ENCODE data around the gene USP49. TPM values are rescaled to one million over a fixed set of nuclear protein-coding genes. Genes with fewer than 3 reads are reported as not detected.

USP49 gene
- total RNA-seq, 1 donor from 2014 or later, result 2.7 TPM

DNA sequence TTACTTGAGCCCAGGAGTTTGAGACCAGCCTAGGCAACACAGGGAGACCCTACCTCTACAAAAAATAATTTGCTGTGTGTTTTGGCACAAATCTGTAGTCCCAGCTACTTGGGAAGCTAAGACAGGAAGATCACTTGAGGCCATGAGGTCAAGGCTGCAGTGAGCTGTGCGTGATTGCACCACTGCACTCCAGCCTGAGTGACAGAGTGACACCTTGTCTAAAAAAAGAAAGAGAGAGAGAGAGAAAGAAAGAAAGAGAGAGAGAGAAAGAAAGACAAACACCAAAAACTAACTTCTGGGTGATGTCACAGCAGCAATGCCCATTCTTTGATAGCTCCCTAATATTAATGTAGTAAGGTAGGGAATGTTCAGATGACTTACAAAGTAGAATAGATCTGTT, 20.4 kb downstream of the USP49 start:
- DNase-seq (ENCODE audit: low read depth), result no peak
- no peak overlapping the region for H3K4me3 ChIP-seq (ENCODE audit: low read depth, low read length)
- TF ChIP-seq, protein P1, sequence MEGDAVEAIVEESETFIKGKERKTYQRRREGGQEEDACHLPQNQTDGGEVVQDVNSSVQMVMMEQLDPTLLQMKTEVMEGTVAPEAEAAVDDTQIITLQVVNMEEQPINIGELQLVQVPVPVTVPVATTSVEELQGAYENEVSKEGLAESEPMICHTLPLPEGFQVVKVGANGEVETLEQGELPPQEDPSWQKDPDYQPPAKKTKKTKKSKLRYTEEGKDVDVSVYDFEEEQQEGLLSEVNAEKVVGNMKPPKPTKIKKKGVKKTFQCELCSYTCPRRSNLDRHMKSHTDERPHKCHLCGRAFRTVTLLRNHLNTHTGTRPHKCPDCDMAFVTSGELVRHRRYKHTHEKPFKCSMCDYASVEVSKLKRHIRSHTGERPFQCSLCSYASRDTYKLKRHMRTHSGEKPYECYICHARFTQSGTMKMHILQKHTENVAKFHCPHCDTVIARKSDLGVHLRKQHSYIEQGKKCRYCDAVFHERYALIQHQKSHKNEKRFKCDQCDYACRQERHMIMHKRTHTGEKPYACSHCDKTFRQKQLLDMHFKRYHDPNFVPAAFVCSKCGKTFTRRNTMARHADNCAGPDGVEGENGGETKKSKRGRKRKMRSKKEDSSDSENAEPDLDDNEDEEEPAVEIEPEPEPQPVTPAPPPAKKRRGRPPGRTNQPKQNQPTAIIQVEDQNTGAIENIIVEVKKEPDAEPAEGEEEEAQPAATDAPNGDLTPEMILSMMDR (conservative IDR thresholded peaks at IDR 0.05; ENCODE audit: low read depth, low read length), result no peak

DNA sequence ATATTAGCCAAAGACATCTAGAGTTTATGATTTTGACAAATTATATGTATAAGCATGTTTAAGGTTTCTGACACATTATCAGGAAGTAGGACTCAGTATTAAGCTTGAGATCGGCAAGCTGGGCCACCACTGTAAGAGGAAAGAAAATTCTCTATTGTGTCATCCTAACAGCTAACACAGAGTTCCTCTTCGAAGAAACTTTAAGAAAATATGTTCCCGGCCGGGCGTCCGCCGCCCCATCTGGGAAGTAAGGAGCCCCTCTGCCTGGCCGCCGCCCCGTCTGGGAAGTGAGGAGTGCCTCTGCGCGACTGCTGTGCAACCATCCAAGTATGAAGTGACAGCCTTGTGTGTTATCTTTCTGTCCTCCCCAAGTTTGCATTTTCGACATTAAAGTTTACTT, 23.0 kb downstream of the USP49 start:
- H3K4me3 ChIP-seq (ENCODE audit: low read depth, low read length), result no peak overlapping the region
- no peak for DNase-seq (ENCODE audit: low read depth)
- TF ChIP-seq, protein P1 (conservative IDR thresholded peaks at IDR 0.05; ENCODE audit: low read depth, low read length), result no peak

DNA sequence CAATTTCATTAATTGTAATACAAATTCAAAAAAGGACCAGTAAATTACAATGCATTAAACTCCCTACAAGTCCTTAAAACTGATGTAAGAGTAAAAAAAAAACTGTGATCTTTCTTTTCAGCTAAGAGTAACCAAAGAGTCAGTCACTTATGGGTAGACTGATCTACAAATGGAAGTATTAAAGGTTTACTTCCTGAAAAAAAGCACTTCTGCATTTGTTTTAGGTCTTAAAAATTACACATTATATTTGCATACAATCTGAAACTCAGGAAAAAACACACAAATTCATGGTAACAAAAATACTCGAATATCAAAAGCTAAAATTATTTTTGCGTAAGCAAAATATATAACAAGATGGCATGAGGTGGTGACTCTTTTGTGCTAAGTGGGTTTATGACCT, 23.5 kb downstream of the USP49 start:
- H3K4me3 ChIP-seq (ENCODE audit: low read depth, low read length), result no peak overlapping the region
- DNase-seq (ENCODE audit: low read depth), result no peak
- TF ChIP-seq, protein P1 (conservative IDR thresholded peaks at IDR 0.05; ENCODE audit: low read depth, low read length), result no peak

DNA sequence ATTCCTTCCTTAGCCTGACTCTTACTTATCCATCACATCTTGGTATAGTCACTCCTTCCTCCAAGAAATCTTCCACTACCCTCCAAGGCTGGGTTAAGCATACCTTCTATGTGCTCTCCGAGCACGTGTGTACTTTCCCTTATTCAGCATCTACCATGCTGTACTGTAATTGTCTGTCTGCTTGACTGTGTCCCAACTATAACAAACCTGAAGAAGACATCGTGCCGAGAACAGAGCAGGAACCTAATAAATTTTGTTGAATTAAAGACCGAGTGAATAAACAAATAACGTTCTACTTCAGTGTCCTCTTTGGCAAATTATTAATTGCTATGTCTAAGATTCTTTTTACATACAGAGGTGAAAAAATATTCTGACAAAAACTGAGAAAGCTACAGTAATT, 35.8 kb downstream of the USP49 start:
- TF ChIP-seq, protein P1 (conservative IDR thresholded peaks at IDR 0.05; ENCODE audit: low read depth, low read length), result no peak
- no peak overlapping the region for H3K4me3 ChIP-seq (ENCODE audit: low read depth, low read length)
- DNase-seq (ENCODE audit: low read depth), result no peak

DNA sequence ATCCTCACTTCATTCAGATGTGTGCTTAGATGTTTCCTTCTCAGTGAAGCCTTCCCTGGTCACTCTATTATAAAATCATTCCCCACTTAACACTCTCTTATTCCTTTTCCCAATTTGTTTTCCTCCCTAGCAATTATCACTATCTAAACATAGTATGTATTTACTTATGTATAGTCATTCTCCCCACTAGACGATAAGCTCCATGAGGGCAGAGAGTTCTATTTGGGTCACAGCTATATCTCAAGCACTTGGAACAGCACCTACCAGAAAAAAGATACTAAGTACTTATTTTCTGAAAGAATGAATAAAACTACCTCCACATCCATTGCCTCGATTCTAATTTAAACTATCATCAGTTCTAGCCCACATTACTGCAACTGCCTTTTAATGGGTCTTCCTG, 36.5 kb downstream of the USP49 start:
- TF ChIP-seq, protein P1 (conservative IDR thresholded peaks at IDR 0.05; ENCODE audit: low read depth, low read length), result no peak
- H3K4me3 ChIP-seq (ENCODE audit: low read depth, low read length), result no peak overlapping the region

DNA sequence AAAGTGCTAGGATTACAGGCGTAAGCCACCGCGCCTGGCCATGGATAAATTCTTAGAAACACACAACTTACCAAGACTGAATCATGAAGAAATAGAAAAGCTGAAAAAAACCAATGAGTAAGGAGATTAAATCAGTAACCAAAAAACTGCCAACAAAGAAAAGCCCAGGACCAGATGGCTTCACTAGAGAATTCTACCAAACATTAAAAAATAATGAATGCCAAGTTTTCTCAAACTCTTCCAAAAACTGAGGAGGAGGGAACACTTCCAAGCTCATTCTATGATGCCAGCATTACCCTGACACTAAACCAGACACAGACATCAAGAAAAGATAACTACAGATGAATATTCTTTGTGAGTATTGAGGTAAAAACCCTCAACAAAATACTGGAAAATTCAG, 44.3 kb downstream of the USP49 start:
- H3K4me3 ChIP-seq (ENCODE audit: low read depth, low read length), result no peak overlapping the region
- no peak for DNase-seq (ENCODE audit: low read depth)
- TF ChIP-seq, protein P1 (conservative IDR thresholded peaks at IDR 0.05; ENCODE audit: low read depth, low read length), result no peak

More for the DNA sequence above, 36.5 kb downstream of the USP49 start:
- no peak for DNase-seq (ENCODE audit: low read depth)

DNA sequence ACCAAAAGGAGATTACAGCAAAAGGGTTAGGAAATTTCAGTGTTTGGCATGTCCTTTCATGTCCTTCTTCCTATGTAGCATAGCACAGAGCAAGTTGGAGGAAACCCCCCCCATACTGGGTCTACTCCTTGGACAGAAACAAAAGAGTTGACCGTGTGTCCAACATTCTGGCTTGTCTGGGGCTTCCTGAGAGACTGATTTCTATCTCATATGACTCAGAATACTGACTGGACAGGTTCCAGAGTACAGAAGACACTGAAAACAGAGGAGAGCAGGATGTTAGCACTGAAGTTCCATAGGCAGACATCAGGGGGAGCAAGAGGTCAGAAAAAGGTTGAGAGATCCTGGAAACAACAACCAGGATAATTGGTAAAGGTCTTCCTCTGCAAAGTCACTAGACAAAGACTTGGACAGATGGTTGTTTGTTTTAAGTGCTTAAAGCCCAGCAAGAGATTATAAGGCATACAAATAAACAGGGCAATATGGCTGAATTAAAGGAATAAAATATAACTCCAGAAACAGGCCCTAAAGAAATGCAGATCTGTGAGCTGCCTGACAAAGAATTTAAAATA, 48.4 kb downstream of the USP49 start:
- peak; percentile 69 for DNase-seq (ENCODE audit: low read depth)
- no peak overlapping the region for H3K4me3 ChIP-seq (ENCODE audit: low read depth, low read length)
- TF ChIP-seq, protein P1 (conservative IDR thresholded peaks at IDR 0.05; ENCODE audit: low read depth, low read length), result peak; percentile 91

All from epithelial cell of proximal tubule (primary cell).